Measurements from ENCODE around the gene AQP2.

AQP2 gene

DNA sequence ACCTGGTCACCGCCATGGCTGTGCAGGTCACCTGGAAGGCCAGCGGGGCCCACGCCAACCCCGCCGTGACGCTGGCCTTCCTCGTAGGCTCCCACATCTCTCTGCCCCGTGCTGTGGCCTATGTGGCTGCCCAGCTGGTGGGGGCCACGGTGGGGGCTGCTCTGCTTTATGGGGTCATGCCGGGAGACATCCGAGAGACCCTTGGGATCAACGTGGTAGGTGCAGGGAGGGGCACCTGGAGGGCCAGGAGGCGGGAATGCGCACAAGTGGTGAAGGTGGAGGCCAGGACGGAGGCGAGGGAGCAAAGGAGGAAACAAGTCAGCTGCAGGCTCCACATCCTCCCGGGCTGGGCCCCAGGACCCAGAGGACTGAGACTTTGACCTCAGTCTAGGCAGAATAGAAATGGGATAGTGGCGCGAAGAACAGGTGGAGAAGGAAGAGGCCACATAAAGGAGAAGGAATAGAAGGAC, 22.9 kb downstream of the AQP2 start:
- H3K4me3 ChIP-seq (ENCODE audit: control insufficient read depth, low read depth, low read length), result no peak overlapping the region
- no peak for DNase-seq (ENCODE audit: low read depth)
- TF ChIP-seq, protein P1, sequence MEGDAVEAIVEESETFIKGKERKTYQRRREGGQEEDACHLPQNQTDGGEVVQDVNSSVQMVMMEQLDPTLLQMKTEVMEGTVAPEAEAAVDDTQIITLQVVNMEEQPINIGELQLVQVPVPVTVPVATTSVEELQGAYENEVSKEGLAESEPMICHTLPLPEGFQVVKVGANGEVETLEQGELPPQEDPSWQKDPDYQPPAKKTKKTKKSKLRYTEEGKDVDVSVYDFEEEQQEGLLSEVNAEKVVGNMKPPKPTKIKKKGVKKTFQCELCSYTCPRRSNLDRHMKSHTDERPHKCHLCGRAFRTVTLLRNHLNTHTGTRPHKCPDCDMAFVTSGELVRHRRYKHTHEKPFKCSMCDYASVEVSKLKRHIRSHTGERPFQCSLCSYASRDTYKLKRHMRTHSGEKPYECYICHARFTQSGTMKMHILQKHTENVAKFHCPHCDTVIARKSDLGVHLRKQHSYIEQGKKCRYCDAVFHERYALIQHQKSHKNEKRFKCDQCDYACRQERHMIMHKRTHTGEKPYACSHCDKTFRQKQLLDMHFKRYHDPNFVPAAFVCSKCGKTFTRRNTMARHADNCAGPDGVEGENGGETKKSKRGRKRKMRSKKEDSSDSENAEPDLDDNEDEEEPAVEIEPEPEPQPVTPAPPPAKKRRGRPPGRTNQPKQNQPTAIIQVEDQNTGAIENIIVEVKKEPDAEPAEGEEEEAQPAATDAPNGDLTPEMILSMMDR (conservative IDR thresholded peaks at IDR 0.05; ENCODE audit: control insufficient read depth, insufficient read depth, low read depth, low read length), result no peak

DNA sequence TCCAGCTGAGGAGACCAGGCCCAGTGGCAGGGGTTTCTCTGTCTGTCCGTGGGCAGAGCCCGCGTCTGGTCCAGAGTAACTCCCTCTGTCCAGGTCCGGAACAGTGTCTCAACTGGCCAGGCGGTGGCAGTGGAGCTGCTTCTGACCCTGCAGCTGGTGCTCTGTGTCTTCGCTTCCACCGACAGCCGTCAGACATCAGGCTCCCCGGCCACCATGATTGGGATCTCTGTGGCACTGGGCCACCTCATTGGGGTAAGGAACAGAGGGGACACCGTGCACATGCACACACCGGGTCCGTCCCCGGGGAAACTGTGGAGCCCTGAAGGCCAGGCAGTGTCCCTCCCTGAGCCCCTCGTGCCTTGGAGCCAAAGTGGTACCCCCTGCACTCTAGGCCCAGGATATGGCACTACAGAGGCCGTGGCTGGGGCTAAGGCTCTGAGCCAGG, 23.7 kb downstream of the AQP2 start:
- peak; percentile 66 for DNase-seq (ENCODE audit: low read depth)
- TF ChIP-seq, protein P1 (conservative IDR thresholded peaks at IDR 0.05; ENCODE audit: control insufficient read depth, insufficient read depth, low read depth, low read length), result peak; percentile 61
- H3K4me3 ChIP-seq (ENCODE audit: control insufficient read depth, low read depth, low read length), result no peak overlapping the region

DNA sequence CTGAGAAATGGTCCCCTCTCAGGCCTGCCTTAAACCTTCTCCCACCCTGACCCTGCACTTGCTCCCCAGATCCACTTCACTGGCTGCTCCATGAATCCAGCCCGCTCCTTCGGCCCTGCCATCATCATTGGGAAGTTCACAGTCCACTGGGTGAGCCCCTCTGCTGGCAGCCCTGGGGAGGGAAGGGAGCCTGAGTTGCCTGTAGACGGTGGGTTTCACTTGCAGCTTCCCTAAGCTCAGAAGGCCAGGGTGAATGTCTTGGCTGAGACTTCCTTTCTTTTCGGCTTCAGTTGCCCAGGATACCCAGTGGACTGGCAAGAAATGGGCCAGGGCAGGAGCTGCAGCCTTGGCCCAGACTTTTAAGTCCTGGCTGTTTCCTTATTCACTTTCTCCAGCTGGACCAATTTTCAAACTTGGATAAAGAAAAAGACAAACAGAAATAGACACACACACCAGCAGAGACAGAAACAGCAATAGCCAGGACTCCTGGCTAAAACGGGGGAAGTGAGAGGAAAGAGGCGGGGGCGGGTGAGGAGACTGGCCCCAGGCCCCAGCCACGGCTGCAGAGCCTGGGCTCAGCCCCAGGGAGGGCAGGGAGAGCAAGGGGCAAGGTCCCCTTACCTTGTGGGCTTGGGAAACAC, 24.3 kb downstream of the AQP2 start:
- H3K4me3 ChIP-seq (ENCODE audit: control insufficient read depth, low read depth, low read length), result no peak overlapping the region
- no peak for DNase-seq (ENCODE audit: low read depth)
- TF ChIP-seq, protein P1 (conservative IDR thresholded peaks at IDR 0.05; ENCODE audit: control insufficient read depth, insufficient read depth, low read depth, low read length), result no peak

DNA sequence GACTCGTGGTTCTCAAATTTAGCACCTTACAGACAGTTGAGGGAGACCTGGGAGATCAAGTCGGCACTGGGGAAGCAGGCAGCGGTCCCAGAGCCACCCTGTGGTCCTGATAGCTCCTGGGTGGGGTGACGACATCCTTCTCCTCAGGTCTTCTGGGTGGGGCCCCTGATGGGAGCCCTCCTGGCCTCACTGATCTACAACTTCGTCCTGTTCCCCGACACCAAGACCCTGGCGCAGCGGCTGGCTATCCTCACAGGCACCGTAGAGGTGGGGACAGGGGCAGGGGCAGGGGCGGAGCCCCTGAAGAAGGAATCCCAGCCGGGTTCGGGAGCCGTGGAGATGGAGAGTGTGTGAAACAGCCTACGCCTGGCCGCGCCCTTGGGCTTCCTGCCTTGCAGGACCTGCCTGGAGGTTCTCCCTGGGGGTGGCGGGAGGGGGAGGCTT, 24.8 kb downstream of the AQP2 start:
- TF ChIP-seq, protein P1 (conservative IDR thresholded peaks at IDR 0.05; ENCODE audit: control insufficient read depth, insufficient read depth, low read depth, low read length), result no peak
- DNase-seq (ENCODE audit: low read depth), result no peak
- no peak overlapping the region for H3K4me3 ChIP-seq (ENCODE audit: control insufficient read depth, low read depth, low read length)

DNA sequence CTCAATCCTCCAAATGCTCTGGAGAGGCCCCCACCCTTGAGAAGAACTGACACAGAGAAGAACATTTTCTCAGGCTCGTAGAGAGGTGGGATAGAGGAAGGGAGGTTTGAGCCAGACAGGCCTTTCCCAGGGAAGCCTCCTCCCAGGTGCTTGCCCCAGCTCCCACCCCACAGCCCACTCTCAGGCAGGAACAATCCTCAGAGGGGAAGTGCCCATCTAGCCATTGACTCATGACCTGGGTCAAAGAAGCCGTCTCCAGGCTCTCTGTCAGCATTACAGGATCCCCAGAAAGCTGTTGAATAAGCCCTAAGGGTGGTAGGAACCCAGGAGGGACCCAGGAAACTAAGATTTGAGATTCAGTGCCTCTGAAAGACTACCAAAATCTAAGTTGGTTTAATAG, 26.0 kb downstream of the AQP2 start:
- TF ChIP-seq, protein P1 (conservative IDR thresholded peaks at IDR 0.05; ENCODE audit: control insufficient read depth, insufficient read depth, low read depth, low read length), result no peak
- no peak for DNase-seq (ENCODE audit: low read depth)
- H3K4me3 ChIP-seq (ENCODE audit: control insufficient read depth, low read depth, low read length), result no peak overlapping the region

DNA sequence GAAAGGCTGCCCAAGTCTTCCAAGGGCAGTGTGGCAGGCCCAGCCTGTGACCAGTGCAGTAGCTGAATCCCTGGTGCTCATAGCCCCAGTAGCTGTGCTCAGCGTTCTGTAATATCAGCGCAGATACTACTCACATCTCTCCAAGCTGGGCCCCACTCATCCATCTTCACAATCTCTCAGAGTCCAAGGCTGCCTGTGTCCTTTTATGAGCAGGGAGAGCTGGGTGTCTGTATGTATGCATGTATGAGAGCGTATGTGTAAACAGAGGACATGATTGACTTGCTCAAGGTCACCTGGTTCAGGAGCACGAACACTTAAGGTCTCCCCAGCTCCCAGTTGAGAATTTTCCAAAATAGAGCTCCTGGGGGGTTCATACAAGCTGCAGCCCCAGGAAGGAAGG, 27.6 kb downstream of the AQP2 start:
- TF ChIP-seq, protein P1 (conservative IDR thresholded peaks at IDR 0.05; ENCODE audit: control insufficient read depth, insufficient read depth, low read depth, low read length), result no peak
- no peak overlapping the region for H3K4me3 ChIP-seq (ENCODE audit: control insufficient read depth, low read depth, low read length)
- DNase-seq (ENCODE audit: low read depth), result no peak
